OCI-M2 (cell line): ENCODE data around the gene CIART.

Experiments
- DNase-seq: peaks from one replicate; lab custom pipeline; 2025; ENCODE audit not compliant: unreplicated experiment; lab: John Stamatoyannopoulos, UW

The CIART gene

DNA sequence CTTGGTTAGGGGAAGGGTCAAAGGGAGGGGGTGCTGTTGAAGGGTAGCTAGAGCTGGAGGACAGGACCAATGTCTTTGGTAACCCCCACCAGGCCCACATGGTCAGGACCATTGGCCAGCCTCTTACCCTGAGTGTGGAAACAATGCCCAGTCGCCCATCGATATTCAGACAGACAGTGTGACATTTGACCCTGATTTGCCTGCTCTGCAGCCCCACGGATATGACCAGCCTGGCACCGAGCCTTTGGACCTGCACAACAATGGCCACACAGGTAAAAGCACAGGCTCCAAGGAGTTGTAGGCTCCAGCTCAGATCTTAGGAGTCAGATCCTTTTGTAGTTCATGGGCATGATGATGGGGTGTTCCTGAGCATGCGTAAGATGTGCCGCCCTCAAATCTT is 21.0 kb upstream of the CIART start:
- DNase-seq = no peak

DNA sequence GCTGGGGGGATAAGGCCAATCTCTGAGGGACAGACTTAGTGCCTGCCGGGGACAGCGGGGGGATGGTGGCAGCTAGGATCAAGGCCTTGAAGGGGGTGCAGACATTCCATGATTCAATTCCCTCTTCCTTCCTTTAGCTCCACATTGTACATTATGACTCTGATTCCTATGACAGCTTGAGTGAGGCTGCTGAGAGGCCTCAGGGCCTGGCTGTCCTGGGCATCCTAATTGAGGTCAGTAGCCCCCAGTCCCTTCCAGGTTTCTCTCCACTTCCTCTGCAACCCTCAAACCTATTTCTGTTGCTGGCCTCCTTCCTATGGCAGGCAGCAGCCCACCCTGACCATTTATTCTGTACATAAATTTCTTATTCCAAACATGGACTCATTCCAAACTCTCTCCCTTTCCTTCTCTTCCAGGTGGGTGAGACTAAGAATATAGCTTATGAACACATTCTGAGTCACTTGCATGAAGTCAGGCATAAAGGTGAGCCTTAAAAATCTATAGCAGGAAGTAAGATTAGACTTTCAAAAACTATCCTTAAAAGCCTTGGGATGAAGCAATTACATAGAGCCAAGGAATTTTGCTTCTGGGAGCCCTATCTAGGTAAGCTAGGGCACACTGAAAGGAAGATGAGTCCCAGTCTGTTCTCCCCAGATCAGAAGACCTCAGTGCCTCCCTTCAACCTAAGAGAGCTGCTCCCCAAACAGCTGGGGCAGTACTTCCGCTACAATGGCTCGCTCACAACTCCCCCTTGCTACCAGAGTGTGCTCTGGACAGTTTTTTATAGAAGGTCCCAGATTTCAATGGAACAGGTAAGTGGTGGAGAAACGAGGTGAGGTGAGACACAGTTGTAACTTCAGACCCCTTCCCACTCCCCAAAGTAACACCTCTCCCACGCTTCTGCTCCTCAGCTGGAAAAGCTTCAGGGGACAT is 19.7 kb upstream of the CIART start:
- DNase-seq = no peak

DNA sequence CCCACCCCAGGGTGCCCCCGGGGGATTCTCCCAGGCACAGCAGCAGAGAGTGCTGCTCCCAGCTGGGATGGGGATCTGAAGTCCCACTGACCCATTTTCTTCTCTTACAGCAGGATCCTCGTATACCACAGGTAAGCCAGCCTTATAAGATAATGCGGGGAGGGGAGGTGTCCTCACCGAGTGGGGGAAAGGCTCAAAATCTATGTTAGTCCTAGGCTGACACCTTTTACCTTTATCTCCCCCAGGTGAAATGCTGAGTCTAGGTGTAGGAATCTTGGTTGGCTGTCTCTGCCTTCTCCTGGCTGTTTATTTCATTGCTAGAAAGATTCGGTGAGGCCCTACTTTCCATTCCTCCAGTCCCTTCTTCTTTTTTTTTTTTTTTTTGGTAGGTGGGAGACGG is 18.8 kb upstream of the CIART start:
- DNase-seq = no peak

DNA sequence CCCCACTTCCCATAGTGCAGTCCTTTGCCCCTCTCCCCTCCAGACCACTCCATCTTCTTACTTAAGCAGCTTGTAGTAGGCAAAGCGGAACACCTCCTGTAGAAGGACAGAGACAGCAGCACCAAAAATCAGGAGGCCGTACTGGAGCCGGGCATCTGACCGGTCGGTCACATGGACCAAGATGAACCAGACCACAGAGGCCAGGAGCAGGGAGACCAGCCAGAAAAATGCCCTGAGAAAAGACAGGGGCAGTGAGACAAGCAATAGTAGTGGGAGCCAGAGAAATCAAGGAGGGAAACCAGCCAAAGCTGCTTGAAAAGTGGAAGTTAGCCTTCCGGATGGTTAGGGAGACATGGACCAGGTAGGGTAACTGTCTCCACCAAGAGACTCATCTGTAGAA is 14.5 kb upstream of the CIART start:
- no peak for DNase-seq

DNA sequence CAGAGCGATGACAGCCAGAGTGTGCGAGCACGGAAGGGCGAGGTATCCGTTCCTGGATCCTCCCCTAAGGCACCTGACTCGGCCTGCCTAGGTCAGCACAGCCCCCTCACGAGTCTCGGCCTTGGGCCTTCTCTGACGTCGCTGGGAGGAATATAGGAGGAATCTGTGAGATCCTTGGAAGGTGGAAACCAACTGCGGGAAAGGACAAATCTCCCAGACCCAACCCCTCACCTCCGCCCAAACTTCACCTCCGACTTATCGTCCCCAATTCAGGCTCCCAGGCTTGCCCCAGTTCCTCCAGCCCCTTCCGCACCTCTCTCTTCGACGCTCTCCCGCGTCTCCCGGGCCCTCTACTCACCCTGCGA is 14.0 kb upstream of the CIART start:
- DNase-seq = no peak

DNA sequence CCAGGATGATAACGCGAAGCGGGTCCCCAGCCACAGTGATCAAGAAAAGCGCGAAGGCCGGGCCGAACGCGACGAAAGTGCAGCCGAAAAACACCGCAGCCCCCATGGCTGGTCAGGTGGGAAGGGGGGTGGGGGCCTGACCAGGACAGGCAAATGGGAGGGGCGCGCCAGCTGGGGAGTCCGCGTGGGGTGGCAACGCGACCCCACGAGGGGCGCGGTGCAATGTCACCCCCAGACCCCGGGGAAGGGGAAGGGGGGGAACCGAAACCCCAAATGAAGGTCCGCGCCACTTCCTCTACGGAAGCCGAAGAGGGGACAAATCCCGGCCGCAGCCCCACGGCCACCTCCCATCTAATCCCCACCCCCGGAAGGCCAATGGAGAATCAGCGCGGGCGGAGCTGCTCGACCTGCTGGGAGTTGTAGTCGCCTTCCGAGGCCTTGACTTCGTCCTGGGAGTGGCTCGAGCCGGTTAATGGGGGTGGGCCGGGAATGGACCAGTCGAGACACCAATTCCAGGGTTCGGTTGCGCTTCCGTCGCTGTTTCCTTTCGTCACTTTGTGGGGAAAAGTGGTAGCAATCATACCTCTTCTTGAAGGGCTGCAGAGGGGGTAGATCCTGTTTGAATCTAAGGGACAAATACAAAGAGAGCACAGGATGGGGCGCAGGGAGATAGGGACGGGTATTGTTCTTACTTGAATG is 13.5 kb upstream of the CIART start, which contains the start of gene APH1A:
Gene APH1A (minus strand): TSS at position 312 of the 699 bp plus-strand sequence. CDS start 206 bp downstream, at position 106.
- DNase-seq = peak; percentile 81

DNA sequence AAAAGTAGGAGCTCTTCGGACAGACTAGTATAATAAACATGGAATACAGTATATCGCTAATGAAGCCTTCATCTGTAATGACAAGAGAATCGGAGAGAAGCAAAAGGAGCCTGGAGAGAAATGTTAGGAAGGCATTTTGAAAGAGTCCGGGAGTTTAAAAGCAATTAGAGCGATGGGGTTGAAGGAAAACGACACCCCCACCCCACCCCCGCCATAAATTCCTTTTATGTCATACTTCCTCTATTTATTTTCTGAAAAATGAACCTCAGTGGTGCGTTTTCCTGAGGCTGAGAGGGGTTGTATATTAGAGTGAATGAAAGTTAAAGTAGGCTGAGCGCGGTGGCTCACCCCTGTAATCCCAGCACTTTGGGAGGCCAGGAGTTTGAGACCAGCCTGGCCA is 12.9 kb upstream of the CIART start:
- no peak for DNase-seq

DNA sequence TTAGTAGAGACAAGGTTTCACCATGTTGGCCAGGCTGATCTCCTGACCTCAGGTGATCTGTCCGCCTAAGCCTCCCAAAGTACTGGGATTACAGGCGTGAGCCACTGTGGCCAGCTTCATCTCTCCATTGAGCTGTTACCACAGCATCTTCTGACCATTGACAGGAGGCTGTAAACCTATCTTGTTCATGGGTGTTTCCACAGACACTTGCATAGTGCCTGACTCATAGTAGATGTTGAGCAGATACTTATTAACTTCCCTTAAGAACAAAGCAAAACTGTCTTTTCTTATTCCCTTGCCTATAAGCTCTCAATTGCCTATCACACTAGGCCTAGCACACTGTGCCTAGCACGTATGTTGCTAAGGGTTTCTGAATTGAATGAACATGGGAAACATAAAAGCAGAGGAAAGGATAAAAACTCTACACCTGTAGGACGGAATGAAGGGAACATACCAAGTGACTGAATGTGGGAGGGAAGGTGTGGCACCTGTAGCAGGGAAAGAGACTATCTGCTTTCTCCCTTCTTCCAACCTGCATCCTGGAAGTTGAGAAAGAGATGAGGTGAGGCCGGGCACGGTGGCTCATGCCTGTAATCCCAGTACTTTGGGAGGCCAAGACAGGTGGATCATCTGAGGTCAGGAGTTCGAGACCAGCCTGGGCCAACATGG is 10.9 kb upstream of the CIART start:
- no peak for DNase-seq

DNA sequence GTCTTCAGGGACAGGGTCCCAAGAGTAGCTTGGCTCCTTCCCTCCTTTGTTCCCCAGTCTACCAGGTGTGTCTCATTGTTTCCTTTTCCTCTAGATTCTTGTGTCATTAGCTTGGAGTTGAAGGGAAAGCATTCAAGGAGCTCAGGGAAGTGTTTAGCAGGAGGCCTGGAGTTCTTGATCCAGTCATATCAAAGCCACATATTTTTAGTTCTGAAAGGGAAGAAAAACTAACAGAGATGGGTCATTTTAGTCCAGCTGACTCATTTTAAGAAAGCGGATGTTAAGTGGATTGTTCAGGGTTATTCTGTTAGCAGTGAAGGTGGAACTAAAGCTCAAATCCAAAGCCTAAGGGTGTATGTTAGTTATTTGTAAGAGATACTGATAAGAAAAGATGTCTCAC is 9.0 kb upstream of the CIART start:
- DNase-seq = no peak

DNA sequence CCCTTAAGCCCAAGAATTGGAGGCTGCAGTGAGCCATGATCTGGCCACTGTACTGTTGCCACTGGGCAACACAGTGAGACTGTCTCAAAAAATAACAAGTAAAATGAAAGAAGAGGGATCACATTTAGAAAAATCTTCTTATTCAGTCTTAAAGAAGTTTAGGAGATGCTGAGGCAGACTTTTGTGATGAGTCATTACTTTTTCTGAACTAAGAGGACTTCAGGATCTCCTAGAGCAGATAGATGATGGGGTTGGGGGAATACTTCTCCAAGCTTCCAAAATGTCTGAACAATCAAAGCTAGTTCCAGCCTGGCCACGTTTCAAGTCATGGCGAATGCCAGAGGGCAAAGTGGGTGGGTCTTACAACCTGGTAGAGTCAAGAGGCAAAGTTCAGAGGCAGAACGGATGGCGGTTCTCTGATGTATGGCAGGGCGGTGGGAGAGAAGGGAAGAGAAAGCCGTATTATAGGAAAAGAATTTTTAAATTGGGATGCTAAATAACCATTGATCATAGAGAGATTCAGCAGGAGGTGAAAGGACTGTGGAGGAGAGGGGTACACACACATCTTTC is 2.1 kb upstream of the CIART start:
- no peak for DNase-seq

DNA sequence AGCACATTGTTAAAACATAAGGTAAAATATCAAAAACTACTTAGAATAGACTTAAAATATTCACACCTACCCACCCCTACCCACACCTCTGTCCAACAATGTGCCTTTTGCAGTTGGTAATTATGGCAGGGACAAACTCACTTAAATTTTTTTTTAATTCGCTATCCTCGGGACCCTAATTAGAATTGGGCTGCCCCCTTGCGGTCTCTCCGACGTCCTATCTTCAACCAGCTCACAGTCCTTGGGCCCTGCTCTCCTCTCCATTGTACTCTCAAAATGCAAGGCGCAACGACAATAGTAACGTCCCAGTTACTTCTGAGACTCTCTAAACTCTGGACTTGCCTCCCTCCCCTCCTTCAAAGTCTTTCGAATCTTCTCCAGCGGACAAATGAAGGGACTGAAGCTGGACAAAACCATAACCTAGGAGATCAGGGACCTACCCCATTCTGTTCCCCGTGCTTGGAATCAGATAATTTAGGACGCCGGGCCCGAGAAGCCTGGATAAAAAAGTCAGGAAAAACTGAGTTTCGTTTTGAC is 1.1 kb upstream of the CIART start:
- DNase-seq = peak; percentile 39

DNA sequence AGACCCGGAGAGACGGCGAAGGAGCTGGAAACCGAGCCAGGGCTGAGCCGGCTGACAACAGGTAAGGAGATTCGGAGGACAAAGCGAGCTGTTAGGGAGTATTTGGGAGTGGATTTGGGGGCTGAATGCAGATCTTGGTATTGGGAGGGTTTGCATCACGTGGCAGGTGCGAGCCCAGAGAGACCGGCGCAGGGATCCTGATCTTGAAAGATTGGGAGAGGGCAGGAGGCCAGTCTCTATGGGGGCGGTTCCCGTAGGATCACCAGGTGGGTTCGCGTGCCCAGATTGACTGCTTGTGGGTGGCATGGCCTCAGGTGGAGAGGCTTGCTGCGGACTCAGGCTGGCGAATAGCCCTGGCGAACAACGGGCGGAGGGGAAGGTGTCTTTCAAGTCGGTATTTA is 204 bp downstream of the CIART start:
- no peak for DNase-seq

DNA sequence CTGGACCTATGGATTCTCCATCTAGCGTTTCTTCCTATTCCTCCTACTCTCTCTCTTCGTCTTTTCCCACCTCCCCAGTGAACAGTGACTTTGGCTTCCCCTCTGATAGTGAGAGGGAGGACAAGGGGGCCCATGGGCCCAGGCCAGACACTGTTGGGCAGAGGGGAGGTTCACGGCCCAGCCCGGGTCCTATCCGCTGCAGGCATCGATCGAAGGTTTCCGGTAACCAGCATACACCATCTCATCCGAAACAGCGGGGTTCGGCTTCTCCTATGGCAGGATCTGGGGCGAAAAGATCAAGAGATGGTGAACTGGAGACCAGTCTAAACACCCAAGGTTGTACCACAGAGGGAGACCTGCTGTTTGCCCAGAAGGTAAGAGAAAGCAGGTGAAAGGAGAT is 906 bp downstream of the CIART start:
- DNase-seq = no peak

DNA sequence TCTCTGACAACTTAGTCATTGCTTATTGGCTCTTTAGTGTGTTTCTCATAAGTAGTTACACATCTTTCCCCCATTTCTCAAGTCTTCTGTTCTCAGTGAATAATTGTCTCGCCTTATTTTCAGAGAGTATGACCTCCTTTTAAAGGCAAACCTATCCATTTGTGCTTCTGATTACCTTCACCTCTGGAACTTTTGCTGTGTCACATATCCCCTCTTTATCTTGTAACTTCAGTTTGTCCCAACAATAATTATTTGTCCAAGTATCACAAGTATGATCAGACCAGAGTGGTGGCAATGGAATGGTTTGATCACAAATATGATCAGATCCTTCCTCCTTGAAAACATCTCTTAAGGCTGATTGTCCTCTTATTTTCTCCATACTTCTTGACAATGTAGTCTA is 6.0 kb downstream of the CIART start:
- no peak for DNase-seq

DNA sequence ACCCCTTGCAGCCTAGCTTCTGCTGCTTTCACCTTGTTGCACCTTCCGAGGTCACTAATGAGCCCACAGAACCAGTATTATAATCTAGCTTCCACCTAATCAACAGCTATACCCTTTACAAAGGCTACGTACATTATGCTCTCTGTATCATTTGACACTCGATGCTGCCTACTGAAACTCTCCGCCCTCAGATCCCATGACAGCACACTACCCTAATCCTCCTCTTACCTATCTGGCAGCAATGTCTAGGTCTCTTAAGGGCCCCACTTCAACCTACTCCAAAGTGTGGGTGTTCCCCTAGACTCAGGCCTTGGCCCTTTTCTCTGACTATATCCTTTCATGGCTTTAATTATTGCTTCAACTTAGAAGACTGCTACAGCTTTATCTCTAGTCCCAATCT is 6.5 kb downstream of the CIART start:
- no peak for DNase-seq

DNA sequence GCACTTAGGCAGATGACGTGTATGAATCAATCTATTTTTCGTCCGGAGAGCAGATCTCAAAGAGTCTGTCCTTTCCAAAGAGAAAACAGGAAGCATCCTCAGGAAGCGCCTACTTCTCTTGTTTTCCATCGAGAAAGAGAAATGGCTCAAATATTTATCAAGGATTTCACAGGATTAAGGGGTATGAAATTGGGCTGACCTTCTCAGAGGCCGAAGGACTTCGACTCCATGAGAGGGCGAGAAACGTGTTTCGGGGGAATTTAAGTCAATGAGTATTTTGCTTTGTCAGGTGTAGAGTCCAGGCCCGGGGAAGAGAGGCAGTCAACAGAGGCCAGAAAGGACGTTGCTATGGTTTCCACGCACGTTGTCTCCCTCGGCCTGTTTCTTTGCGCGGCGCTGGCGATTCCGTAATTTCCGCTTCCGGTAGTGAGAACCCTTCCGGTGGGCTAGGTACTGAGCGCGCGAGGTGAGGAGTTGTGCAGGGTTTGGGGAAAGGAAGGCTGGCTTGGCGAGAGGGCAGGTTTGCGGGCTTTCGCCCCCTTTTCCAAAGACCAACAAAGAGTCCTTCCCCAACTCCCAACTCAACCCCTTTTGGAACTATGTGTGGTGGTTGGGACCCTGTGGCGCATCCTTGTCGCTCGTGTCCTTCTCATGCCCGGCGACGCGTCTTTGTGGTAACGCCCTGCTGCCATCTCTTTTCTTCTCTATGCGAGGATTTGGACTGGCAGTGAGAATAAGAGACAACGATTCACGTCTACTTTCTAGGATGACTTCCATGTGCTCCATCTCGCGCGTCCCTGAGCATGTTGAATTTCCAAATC is 11.3 kb downstream of the CIART start, which contains the start of gene MRPS21:
Gene MRPS21 (plus strand): TSS at position 429 of the 821 bp plus-strand sequence. CDS start 506 bp downstream, outside the sequence.
- peak; percentile 67 for DNase-seq

DNA sequence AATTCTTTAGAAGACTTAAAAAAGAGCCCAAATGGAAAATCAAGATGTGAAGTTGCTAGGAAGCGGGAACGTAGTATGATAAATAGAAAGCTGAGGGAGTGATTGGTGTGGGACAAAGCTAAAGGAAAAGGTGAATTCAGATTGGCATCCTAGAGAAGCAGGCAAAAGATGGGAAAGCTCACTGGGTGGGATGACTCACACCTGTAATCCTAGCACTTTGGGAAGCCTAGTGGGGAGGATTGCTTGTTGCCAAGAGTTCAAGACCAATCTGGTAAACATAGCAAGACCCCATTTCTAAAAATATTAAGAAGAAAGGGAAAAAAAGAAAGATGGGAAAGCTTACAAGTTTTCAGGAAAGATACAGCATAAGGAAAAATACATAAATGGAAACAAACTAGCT is 13.1 kb downstream of the CIART start:
- DNase-seq = no peak

DNA sequence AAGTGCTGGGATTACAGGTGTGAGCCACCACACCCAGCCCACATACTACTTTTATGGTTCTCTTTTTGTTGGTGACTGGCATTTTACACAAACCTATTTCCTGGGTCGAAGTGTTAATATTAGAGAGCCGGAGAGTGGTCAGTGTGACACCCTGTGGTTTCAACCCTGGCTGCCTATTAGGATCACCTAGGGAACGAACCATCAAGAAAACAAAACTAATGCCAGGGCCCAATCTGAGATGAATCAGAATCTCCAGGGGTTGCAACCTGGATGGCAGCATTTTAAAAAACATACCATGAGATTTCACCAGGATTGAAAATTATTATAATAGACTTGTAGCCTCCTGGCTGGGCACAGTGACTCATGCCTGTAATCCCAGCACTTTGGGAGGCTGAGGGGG is 17.4 kb downstream of the CIART start:
- no peak for DNase-seq

DNA sequence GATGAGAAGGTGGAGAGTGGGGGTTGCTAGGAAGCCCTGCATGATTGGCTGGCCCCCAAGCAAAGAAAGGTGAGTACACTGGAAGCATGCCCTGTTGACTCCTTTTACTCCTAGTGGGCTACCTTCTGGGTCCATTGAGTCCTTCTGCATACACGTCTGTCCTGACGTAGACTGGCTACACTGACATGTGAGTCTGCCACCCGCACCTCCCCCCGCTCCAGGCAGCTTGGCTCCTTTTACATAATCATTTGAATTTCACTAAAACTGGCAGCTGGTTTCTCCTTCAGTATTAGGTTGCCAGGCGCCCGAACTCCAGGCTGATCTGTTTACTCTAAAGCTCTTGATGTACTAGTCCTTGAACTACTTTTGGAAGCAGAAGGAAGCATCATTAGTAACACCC is 20.0 kb downstream of the CIART start:
- no peak for DNase-seq

DNA sequence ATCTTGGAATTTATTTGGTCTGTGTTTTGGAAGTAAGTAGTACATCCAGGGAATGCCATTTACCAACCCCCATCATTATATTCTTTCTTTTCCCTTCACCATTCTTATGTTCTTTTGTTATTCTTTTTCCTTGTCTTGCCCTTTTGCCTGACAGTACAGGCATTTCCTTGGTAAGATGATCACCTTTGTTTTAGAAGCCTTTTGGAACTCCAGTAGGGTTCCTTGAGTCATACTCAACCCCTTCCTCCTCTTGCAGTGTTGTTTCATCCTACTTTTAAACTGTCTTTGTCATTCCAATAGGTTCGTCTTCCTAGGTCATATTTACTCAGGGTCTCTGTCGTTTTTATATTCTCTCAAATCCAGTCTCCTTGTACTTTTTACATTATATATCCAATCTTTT is 20.5 kb downstream of the CIART start:
- DNase-seq = no peak
